ENCODE measurements around the gene DEFB123. TPM values are rescaled to one million over a fixed set of nuclear protein-coding genes. Genes with fewer than 3 reads are reported as not detected.

The DEFB123 gene
- total RNA-seq, 4 donors from 2014 or later = not detected

DNA sequence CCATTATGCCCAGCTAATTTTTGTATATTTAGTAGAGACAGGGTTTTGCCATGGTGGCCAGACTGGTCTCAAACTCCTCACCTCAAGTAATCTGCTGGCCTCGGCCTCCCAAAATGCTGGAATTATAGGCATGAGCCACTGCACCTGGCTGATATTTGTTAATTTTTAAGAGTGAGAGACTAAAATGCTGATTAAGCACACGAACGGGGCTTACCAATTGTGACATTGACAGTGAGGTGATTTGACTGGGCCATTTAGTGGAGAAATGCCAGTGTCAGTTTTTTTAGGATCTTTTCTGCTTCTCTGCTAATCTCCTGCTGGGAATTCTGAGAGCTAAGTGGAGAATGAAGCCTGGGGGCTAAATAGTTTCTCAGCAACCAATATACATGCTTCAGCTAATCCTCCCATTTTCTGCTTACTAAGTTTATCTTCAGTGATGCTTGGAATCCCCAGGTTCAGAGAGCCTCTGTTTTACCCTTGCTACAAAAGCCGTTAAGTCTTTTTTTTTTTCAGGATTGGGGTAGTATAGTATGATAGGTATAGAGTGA, 9.8 kb upstream of the DEFB123 start:
- ATAC-seq (no peak), DNase-seq (no peak)
- TF ChIP-seq POLR2A (IDR thresholded peaks at IDR 0.05) = no peak
- TF ChIP-seq, protein P1, sequence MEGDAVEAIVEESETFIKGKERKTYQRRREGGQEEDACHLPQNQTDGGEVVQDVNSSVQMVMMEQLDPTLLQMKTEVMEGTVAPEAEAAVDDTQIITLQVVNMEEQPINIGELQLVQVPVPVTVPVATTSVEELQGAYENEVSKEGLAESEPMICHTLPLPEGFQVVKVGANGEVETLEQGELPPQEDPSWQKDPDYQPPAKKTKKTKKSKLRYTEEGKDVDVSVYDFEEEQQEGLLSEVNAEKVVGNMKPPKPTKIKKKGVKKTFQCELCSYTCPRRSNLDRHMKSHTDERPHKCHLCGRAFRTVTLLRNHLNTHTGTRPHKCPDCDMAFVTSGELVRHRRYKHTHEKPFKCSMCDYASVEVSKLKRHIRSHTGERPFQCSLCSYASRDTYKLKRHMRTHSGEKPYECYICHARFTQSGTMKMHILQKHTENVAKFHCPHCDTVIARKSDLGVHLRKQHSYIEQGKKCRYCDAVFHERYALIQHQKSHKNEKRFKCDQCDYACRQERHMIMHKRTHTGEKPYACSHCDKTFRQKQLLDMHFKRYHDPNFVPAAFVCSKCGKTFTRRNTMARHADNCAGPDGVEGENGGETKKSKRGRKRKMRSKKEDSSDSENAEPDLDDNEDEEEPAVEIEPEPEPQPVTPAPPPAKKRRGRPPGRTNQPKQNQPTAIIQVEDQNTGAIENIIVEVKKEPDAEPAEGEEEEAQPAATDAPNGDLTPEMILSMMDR (IDR thresholded peaks at IDR 0.05 in 4 of 5, conservative IDR thresholded peaks at IDR 0.05 in 1 of 5) = no peak
- in situ Hi-C loops (cut with MboI; ENCODE audit: low sequenced_read_pairs in 4 of 4) (no loop called here), intact Hi-C loops (cut with DNase I; ENCODE audit: low total_unique reads) (no loop called here)
- Histone ChIP-seq H3K4me1 (no peaks in the 10 kb centered on the region), H3K27ac (no peak overlapping the region), H3K4me3 (no peak overlapping the region), H3K9me3 (no peaks in the 10 kb centered on the region), H3K27me3 (peaks cover 0 to 3% (median 0%) of the 10 kb centered on the region in 3 donors), H3K36me3 (no peaks in the 10 kb centered on the region)

DNA sequence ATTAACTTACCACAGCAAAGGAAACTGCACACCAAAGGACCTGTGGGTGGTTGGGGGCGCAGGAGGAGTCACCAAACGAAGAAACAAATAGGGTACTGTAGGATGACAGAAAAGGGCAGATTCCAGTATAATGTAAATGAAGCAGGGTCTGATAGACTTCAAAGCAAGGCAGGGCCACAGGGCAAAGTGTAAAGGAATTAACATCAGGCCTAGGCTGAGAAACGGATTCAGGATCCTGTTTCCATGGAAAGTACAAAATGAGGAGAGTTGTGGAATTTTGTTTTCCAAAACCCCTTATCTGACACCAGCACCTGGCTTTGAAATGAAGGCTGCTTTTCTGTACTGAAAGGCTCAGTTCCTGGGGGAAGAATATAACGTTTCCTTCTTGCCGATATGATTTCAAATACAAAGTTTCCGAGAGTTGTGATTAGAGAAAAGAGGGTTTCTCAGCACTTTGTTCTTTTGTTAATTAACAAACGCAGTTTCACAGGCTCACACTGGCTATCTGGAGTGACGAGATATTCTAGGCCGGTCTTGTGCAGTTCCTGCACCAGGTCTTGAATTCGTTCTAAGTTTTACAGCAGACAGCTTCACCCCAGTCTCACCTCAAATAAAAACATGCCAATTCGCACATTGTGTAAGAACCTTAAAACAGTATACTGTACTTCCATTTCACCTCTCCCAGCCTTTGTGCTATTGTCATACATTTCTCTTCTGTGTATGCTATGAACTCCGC, 5.8 kb downstream of the DEFB123 start:
- Histone ChIP-seq H3K36me3 (no peaks in the 10 kb centered on the region), H3K27ac (no peak overlapping the region), H3K9me3 (no peaks in the 10 kb centered on the region), H3K4me1 (no peaks in the 10 kb centered on the region), H3K27me3 (no peaks in the 10 kb centered on the region), H3K4me3 (no peak overlapping the region)
- intact Hi-C loops (cut with DNase I; ENCODE audit: low total_unique reads) (no loop called here), in situ Hi-C loops (cut with MboI; ENCODE audit: low sequenced_read_pairs in 4 of 4) (no loop called here)
- TF ChIP-seq, protein P1 (IDR thresholded peaks at IDR 0.05 in 4 of 5, conservative IDR thresholded peaks at IDR 0.05 in 1 of 5) = no peak
- no peak for TF ChIP-seq POLR2A (IDR thresholded peaks at IDR 0.05)
- ATAC-seq (no peak), DNase-seq (no peak)

DNA sequence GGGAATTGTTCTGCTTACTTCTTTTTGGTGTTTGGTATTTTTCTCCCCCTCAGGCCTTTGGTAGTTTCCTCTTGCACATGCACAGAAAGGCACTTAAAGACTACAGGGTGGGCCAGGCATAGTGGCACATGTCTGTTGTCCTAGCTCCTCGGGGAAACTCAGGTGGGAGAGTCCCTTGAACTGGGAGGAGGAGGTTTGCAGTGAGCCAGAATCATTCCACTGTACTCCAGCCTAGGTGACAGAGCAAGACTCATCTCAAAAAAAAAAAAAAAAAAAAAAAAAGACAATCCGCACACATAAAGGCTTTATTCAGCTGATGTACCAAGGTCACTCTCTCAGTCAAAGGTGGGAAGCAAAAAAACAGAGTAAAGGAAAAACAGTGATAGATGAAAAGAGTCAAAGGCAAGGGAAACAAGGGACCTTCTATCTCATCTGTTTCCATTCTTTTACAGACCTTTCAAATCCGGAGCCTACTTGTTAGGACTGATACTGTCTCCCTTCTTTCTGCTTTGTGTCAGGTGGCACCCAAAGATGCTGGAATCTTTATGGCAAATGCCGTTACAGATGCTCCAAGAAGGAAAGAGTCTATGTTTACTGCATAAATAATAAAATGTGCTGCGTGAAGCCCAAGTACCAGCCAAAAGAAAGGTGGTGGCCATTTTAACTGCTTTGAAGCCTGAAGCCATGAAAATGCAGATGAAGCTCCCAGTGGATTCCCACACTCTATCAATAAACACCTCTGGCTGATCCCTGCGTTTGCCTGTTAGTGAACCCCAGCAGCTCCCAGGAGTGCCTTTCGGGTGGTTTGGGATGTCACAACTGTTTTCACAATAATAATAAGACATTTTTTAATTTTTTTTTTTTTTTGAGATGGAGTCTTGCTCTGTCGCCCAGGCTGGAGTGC, 9.3 kb downstream of the DEFB123 start:
- DNase-seq = no peak
- no peak for TF ChIP-seq POLR2A (IDR thresholded peaks at IDR 0.05)
- TF ChIP-seq, protein P1 (IDR thresholded peaks at IDR 0.05 in 4 of 5, conservative IDR thresholded peaks at IDR 0.05 in 1 of 5) = no peak
- H3K27me3 ChIP-seq = no peaks in the 10 kb centered on the region
- no peaks in the 10 kb centered on the region for H3K36me3 ChIP-seq
- in situ Hi-C loops (cut with MboI; ENCODE audit: low sequenced_read_pairs in 4 of 4) = no loop called here
- no peak overlapping the region for H3K27ac ChIP-seq
- no peak for ATAC-seq
- intact Hi-C loops (cut with DNase I; ENCODE audit: low total_unique reads) = no loop called here
- no peaks in the 10 kb centered on the region for H3K9me3 ChIP-seq
- no peak overlapping the region for H3K4me3 ChIP-seq
- no peaks in the 10 kb centered on the region for H3K4me1 ChIP-seq

DNA sequence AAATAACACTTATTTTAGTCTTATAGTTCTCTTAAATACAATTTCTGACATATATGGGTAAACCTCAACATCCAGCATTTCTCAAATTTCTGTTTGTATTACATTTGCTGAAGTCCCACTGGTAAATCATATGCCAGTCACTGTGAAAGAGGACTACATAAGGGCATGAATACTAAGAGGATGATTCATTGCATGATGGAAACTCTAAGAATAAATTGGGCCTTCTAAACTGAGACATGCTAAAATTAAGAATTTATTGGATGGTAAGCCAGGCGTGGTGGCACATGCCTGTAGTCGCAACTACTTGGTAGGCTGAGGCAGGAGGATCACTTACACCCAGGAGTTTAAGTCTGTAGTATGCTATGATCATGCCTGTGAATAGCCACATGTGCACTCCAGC, 12.1 kb downstream of the DEFB123 start:
- no peaks in the 10 kb centered on the region for H3K36me3 ChIP-seq
- ATAC-seq (no peak), DNase-seq (no peak)
- H3K27ac ChIP-seq = no peak overlapping the region
- H3K27me3 ChIP-seq = no peaks in the 10 kb centered on the region
- H3K4me3 ChIP-seq = no peak overlapping the region
- in situ Hi-C loops (cut with MboI; ENCODE audit: low sequenced_read_pairs in 4 of 4) (no loop called here), intact Hi-C loops (cut with DNase I; ENCODE audit: low total_unique reads) (no loop called here)
- no peaks in the 10 kb centered on the region for H3K9me3 ChIP-seq
- TF ChIP-seq, protein P1 (IDR thresholded peaks at IDR 0.05 in 4 of 5, conservative IDR thresholded peaks at IDR 0.05 in 1 of 5) = no peak
- TF ChIP-seq POLR2A (IDR thresholded peaks at IDR 0.05) = no peak
- no peaks in the 10 kb centered on the region for H3K4me1 ChIP-seq

Data from gastrocnemius medialis (tissue), 4 donors.